ENCODE measurements around the gene MMS19. TPM values are rescaled to one million over a fixed set of nuclear protein-coding genes. Genes with fewer than 3 reads are reported as not detected.

The MMS19 gene
- total RNA-seq, 1 experiment from 2014 or later = 105 TPM

DNA sequence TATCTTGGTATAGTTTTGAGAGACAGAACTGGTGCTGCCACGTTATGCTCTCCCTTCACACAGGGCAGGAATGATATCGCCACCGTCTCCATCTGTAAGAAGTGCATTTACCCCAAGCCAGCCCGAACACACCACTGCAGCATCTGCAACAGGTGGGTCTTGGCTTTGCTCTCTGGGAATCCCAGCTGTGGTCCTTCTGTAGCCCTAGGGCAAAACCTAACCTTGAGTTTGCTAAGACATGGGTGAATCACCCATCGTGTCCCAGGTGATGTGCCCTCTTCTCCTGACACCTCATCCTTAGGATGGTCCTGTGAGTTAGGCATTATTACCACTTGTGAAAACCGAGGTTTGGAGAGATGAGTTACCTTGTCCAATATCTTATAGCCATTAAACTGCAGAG, 45.9 kb downstream of the MMS19 start:
- DNase-seq = no peak
- intact Hi-C loops (cut with micrococcal nuclease; ENCODE audit: unreplicated experiment) = no loop called here
- POLR2A ChIA-PET = interaction anchor here (0.7 kb wide), 1 partner anchor 18 kb away, joined by 3 read pairs; no protein-coding TSS in a partner anchor

DNA sequence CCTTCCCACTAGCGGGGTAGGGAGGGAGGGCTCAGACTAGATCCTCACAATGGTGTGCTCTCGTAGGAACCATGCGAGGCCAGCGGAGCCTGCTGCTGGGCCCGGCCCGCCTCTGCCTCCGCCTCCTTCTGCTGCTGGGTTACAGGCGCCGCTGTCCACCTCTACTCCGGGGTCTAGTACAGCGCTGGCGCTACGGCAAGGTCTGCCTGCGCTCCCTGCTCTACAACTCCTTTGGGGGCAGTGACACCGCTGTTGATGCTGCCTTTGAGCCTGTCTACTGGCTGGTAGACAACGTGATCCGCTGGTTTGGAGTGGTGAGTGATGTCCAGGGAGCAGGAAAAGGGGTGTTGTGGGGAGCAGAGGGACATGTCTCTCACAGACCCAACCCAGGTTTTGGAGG, 46.6 kb downstream of the MMS19 start:
- POLR2A ChIA-PET = interaction anchor here (0.7 kb wide), 1 partner anchor 17 kb away, joined by 3 read pairs; no protein-coding TSS in a partner anchor

More for the DNA sequence above, 45.9 kb downstream of the MMS19 start:
- Histone ChIP-seq H3K27me3 (replicated peaks; ENCODE audit: control insufficient read depth, insufficient read depth, low read length) (no peaks in the 10 kb centered on the region), H3K9me3 (no peaks in the 10 kb centered on the region), H3K4me1 (peaks cover 6% of the 10 kb centered on the region), H3K4me3 (ENCODE audit: low read depth, low read length) (no peak overlapping the region), H3K36me3 (ENCODE audit: control insufficient read depth, insufficient read depth, low read length) (peaks cover 4% of the 10 kb centered on the region)
- BruUV-seq (replicated peaks) = no TSS peak
- H3K27me3 Mint-ChIP-seq (ENCODE audit: insufficient read depth, unreplicated experiment) = no peaks in the 10 kb centered on the region
- H3K36me3 Mint-ChIP-seq (ENCODE audit: insufficient read depth, unreplicated experiment) = peaks cover 59% of the 10 kb centered on the region
- H3K9me3 Mint-ChIP-seq (ENCODE audit: unreplicated experiment) = no peaks in the 10 kb centered on the region
- TF ChIP-seq, protein P1, sequence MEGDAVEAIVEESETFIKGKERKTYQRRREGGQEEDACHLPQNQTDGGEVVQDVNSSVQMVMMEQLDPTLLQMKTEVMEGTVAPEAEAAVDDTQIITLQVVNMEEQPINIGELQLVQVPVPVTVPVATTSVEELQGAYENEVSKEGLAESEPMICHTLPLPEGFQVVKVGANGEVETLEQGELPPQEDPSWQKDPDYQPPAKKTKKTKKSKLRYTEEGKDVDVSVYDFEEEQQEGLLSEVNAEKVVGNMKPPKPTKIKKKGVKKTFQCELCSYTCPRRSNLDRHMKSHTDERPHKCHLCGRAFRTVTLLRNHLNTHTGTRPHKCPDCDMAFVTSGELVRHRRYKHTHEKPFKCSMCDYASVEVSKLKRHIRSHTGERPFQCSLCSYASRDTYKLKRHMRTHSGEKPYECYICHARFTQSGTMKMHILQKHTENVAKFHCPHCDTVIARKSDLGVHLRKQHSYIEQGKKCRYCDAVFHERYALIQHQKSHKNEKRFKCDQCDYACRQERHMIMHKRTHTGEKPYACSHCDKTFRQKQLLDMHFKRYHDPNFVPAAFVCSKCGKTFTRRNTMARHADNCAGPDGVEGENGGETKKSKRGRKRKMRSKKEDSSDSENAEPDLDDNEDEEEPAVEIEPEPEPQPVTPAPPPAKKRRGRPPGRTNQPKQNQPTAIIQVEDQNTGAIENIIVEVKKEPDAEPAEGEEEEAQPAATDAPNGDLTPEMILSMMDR (IDR thresholded peaks at IDR 0.05; ENCODE audit: insufficient read depth in 1 of 2, low read depth in 1 of 2, low read length in 1 of 2, severe bottlenecking in 1 of 2, unreplicated experiment in 1 of 2) = no peak
- no peaks in the 10 kb centered on the region for H3K4me1 Mint-ChIP-seq (ENCODE audit: low read depth, unreplicated experiment)
- peak overlapping the region; percentile 53 for H3K27ac Mint-ChIP-seq (ENCODE audit: unreplicated experiment)
- no peak overlapping the region for H3K4me3 Mint-ChIP-seq (ENCODE audit: unreplicated experiment)
- CTCF ChIA-PET = interaction anchor here (0.6 kb wide), 1 partner anchor 25 kb away, joined by 8 read pairs; no protein-coding TSS in a partner anchor

DNA sequence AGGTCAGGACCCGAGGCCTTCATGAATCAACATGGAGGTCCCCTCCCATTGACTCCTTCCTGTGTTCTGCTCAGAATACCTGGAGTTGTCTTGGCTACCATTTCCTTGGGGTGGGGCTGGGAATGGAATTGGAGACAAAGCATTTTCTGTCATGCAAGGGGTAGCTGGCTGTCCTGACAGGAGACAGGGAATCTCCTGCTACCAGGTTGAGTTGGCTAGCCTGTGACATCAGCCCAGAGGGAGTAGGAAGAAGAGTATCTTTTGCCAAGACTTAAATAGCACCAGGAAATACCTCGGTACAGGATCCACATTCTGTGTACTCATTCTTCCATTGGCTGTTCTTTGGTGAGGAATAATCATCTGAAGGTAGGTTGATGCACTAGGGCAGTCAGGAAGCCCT, 47.4 kb downstream of the MMS19 start:
- intact Hi-C loops (cut with micrococcal nuclease; ENCODE audit: unreplicated experiment) = no loop called here
- Histone ChIP-seq H3K36me3 (ENCODE audit: control insufficient read depth, insufficient read depth, low read length) (peaks cover 2% of the 10 kb centered on the region; the same call in 1 of the 2 replicates), H3K4me3 (ENCODE audit: low read depth, low read length) (no peak overlapping the region), H3K9me3 (no peaks in the 10 kb centered on the region), H3K4me1 (peaks cover 6% of the 10 kb centered on the region), H3K27me3 (replicated peaks; ENCODE audit: control insufficient read depth, insufficient read depth, low read length) (no peaks in the 10 kb centered on the region)
- no TSS peak for BruUV-seq (replicated peaks)
- Mint-ChIP-seq H3K36me3 (ENCODE audit: insufficient read depth, unreplicated experiment) (peaks cover 54% of the 10 kb centered on the region), H3K27me3 (ENCODE audit: insufficient read depth, unreplicated experiment) (no peaks in the 10 kb centered on the region), H3K4me1 (ENCODE audit: low read depth, unreplicated experiment) (no peaks in the 10 kb centered on the region), H3K4me3 (ENCODE audit: unreplicated experiment) (no peak overlapping the region), H3K9me3 (ENCODE audit: unreplicated experiment) (no peaks in the 10 kb centered on the region), H3K27ac (ENCODE audit: unreplicated experiment) (no peak overlapping the region)
- POLR2A ChIA-PET = no interaction called here
- CTCF ChIA-PET = no interaction called here
- TF ChIP-seq, protein P1 (IDR thresholded peaks at IDR 0.05; ENCODE audit: insufficient read depth in 1 of 2, low read depth in 1 of 2, low read length in 1 of 2, severe bottlenecking in 1 of 2, unreplicated experiment in 1 of 2) = no peak
- DNase-seq = no peak

More for the DNA sequence above, 46.6 kb downstream of the MMS19 start:
- peaks cover 6% of the 10 kb centered on the region for H3K4me1 ChIP-seq
- CTCF ChIA-PET = no interaction called here
- H3K36me3 ChIP-seq (ENCODE audit: control insufficient read depth, insufficient read depth, low read length) = peaks cover 2% of the 10 kb centered on the region; the same call in 1 of the 2 replicates
- peaks cover 52% of the 10 kb centered on the region for H3K36me3 Mint-ChIP-seq (ENCODE audit: insufficient read depth, unreplicated experiment)
- no peaks in the 10 kb centered on the region for H3K27me3 ChIP-seq (replicated peaks; ENCODE audit: control insufficient read depth, insufficient read depth, low read length)
- intact Hi-C loops (cut with micrococcal nuclease; ENCODE audit: unreplicated experiment) = no loop called here
- H3K9me3 Mint-ChIP-seq (ENCODE audit: unreplicated experiment) = no peaks in the 10 kb centered on the region
- peak overlapping the region; percentile 53 for H3K27ac Mint-ChIP-seq (ENCODE audit: unreplicated experiment)
- H3K4me3 ChIP-seq (ENCODE audit: low read depth, low read length) = no peak overlapping the region
- no peak for DNase-seq
- no peak overlapping the region for H3K4me3 Mint-ChIP-seq (ENCODE audit: unreplicated experiment)
- no peaks in the 10 kb centered on the region for H3K9me3 ChIP-seq
- BruUV-seq (replicated peaks) = no TSS peak
- TF ChIP-seq, protein P1 (IDR thresholded peaks at IDR 0.05; ENCODE audit: insufficient read depth in 1 of 2, low read depth in 1 of 2, low read length in 1 of 2, severe bottlenecking in 1 of 2, unreplicated experiment in 1 of 2) = no peak
- H3K4me1 Mint-ChIP-seq (ENCODE audit: low read depth, unreplicated experiment) = no peaks in the 10 kb centered on the region
- no peaks in the 10 kb centered on the region for H3K27me3 Mint-ChIP-seq (ENCODE audit: insufficient read depth, unreplicated experiment)
